Thoracic aorta (tissue), 2 donors: ENCODE data around the gene FTH1. TPM values are rescaled to one million over a fixed set of nuclear protein-coding genes. Genes with fewer than 3 reads are reported as not detected.
A peak's percentile ranks its signal among the peaks of the same experiment; 100 is the strongest.

Experiments
- ATAC-seq: fragments of 150-250 bp; one replicate; pipeline ENCODE4 v1.8.0; 2017; ENCODE audit warnings: low read depth; ENCODE audit not compliant: insufficient number of reproducible peaks, low FRiP score
- DNase-seq: peaks from one replicate; pipeline ENCODE4 v3.0.0-alpha.2; 2020; ENCODE audit warnings: low spot score
- H3K27ac ChIP-seq, 2 donors: fragments of 200-600 bp; sonication (generic); 1 replicate in 1 of 2; 2 replicates in 1 of 2; pipeline ENCODE4 v1.5.1; 2016; ENCODE audit warnings: mild to moderate bottlenecking in 2 of 2, moderate library complexity in 2 of 2
- H3K27me3 ChIP-seq: fragments of 200-600 bp; sonication (generic); replicated peaks from 2 replicates; pipeline ENCODE4 v1.6.0; 2016; ENCODE audit warnings: mild to moderate bottlenecking; ENCODE audit not compliant: insufficient read depth
- H3K36me3 ChIP-seq: fragments of 200-600 bp; sonication (generic); one replicate; pipeline ENCODE4 v1.5.1; 2016
- H3K4me1 ChIP-seq, 2 donors: fragments of 200-600 bp; sonication (generic); 1 replicate in 1 of 2; 2 replicates in 1 of 2; pipeline versions ENCODE4 v1.5.1 to v1.6.0; 2016; ENCODE audit warnings: low read depth in 2 of 2, mild to moderate bottlenecking in 1 of 2; ENCODE audit not compliant: control insufficient read depth in 1 of 2
- H3K4me3 ChIP-seq: fragments of 200-600 bp; sonication (generic); 2 replicates; pipeline ENCODE4 v1.5.1; 2016; ENCODE audit warnings: mild to moderate bottlenecking
- H3K9me3 ChIP-seq: fragments of 200-600 bp; sonication (generic); 2 replicates; pipeline ENCODE4 v1.5.1; 2016
- CTCF ChIP-seq: fragments of 200-600 bp; sonication (generic); IDR thresholded peaks from one replicate; pipeline ENCODE4 v1.5.1; 2019; ENCODE audit warnings: antibody characterized with exemption
- total RNA-seq, 2 donors: library from RNA; depleted of rRNA; stranded (reverse); fragments of >200 nt; gene quantifications; one replicate each; pipeline versions ENCODE4 v1.1.0 to v1.2.3, GENCODE V29; 2016

FTH1 gene
- 1,000 to 10,000 TPM; 1,820 to 2,025 TPM for total RNA-seq

GRCh38 chr11:61967116-61967923 is at the start of gene FTH1:
Gene FTH1 (minus strand): TSS chr11:61967634. CDS start chr11:61967425, 209 bp downstream.
- DNase-seq (peak; percentile 57), ATAC-seq (peak; percentile 43)
- Histone ChIP-seq H3K27ac (peak within 1 kb of the TSS; percentile 98 to 99), H3K9me3 (no peaks in the 10 kb centered on the region), H3K36me3 (peaks cover 23% of the 10 kb centered on the region), H3K27me3 (no peaks in the 10 kb centered on the region), H3K4me3 (peak within 1 kb of the TSS; percentile 96), H3K4me1 (peaks cover 48 to 72% of the 10 kb centered on the region in 2 donors)
- TF ChIP-seq CTCF, result no peak

DNA sequence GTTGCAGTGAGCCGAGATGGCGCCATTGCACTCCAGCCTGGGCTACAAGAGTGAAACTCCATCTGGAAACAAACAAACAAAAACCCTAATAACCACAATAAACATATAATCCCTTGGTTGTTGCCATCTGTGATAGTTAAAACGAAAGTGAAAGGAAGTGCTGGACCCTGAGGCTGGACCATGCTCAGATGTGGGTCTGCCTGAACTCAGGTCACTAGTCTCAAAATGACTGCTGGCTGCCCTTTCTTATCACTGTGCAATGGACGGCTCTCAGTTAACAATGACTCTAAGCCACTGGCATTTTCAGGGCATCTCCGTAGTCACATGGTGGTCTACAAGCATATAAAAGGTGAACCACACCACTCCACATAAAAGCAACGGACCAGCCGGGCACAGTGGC is 48.2 kb upstream of the FTH1 start:
- no peaks in the 10 kb centered on the region for H3K36me3 ChIP-seq
- TF ChIP-seq CTCF, result no peak
- no peaks in the 10 kb centered on the region for H3K27me3 ChIP-seq
- H3K9me3 ChIP-seq, result no peaks in the 10 kb centered on the region
- DNase-seq (no peak), ATAC-seq (no peak)
- H3K4me3 ChIP-seq, result no peak overlapping the region
- no peak overlapping the region for H3K27ac ChIP-seq
- H3K4me1 ChIP-seq, result no peaks in the 10 kb centered on the region

DNA sequence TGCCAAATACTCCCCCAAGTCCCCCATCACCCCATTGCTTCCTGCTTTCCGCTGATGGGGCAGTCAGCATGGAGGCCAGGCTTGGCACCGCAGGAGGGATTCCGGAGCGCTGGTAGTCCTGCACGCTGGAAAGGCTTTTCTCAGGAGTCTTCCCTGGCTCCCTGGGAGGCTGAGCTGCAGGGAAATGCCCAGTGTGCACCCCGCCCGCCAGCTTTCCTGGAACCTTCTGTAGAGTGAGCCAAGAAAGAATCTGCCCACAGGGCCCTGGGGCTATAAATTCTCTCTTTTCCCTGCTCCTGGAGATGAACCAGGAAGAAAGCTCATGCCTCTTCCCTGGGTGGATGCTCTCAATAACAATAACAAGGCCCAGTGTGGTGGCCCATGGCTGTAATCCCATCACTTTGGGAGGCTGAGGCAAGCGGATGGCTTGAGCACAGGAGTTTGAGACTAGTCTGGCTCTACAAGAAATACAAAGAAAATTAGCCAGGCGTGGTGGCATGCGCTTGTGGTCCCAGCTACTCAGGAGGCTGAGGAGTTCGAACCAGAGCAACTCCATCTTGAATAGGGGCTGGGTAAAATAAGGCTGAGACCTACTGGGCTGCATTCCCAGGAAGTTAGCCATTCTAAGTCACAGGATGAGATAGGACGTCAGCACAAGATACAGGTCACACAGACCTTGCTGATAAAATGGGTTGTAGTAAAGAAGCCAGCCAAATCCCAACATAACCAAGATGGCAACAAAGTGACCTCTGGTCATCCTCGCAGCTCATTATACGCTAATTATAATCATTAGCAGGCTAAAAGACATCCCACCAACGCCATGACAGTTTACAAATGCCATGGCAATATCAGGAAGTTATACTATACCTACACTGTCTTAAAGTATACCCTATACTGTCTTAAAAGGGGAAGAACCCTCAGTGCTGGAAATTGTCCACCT is 46.4 kb upstream of the FTH1 start:
- no peak for TF ChIP-seq CTCF
- H3K27ac ChIP-seq, result no peak overlapping the region
- no peak for ATAC-seq

GRCh38 chr11:62012832-62013461 is 45.5 kb upstream of the FTH1 start:
- Histone ChIP-seq H3K27me3 (no peaks in the 10 kb centered on the region), H3K4me1 (no peaks in the 10 kb centered on the region), H3K9me3 (no peaks in the 10 kb centered on the region), H3K4me3 (no peak overlapping the region), H3K27ac (no peak overlapping the region), H3K36me3 (no peaks in the 10 kb centered on the region)
- no peak for TF ChIP-seq CTCF
- DNase-seq (no peak), ATAC-seq (no peak)

More for the DNA sequence above, 46.4 kb upstream of the FTH1 start:
- no peaks in the 10 kb centered on the region for H3K4me1 ChIP-seq
- no peaks in the 10 kb centered on the region for H3K36me3 ChIP-seq
- no peaks in the 10 kb centered on the region for H3K27me3 ChIP-seq
- H3K4me3 ChIP-seq, result no peak overlapping the region
- H3K9me3 ChIP-seq, result no peaks in the 10 kb centered on the region
- no peak for DNase-seq

- Histone ChIP-seq H3K9me3 (no peaks in the 10 kb centered on the region), H3K4me1 (no peaks in the 10 kb centered on the region), H3K27me3 (no peaks in the 10 kb centered on the region), H3K4me3 (no peak overlapping the region), H3K36me3 (no peaks in the 10 kb centered on the region), H3K27ac (no peak overlapping the region)
- no peak for TF ChIP-seq CTCF
- DNase-seq (no peak), ATAC-seq (no peak)
These were observed 45.0 kb upstream of the FTH1 start for GRCh38 chr11:62012451-62012831.
